Duodenal mucosa (tissue), 2 donors: ENCODE data around the gene OOSP2.
"Not testable (repeated sequence)": the region's sequence is repeated elsewhere in the genome, so short reads cannot be mapped to it uniquely, and the experiment has no call there.

Source experiments
- H3K27ac ChIP-seq: one replicate; pipeline ENCODE4 v1.7.0; 2013; ENCODE audit warnings: low read depth, low read length
- H3K27me3 ChIP-seq, 2 donors: one replicate each; pipeline ENCODE4 v1.7.0; 2013; ENCODE audit warnings: low read length in 2 of 2, control low read depth in 1 of 2; ENCODE audit not compliant: insufficient read depth in 2 of 2, control insufficient read depth in 1 of 2
- H3K36me3 ChIP-seq, 2 donors: one replicate each; pipeline ENCODE4 v1.7.0; 2013; ENCODE audit warnings: low read length in 2 of 2, control low read depth in 1 of 2; ENCODE audit not compliant: insufficient read depth in 2 of 2, control insufficient read depth in 1 of 2
- H3K4me1 ChIP-seq, 2 donors: one replicate each; pipeline ENCODE4 v1.7.0; 2013; ENCODE audit warnings: low read length in 2 of 2, control low read depth in 1 of 2; ENCODE audit not compliant: insufficient read depth in 2 of 2, control insufficient read depth in 1 of 2
- H3K4me3 ChIP-seq, 2 donors: one replicate each; pipeline ENCODE4 v1.7.0; 2013; ENCODE audit warnings: low read length in 2 of 2, low read depth in 1 of 2
- H3K9ac ChIP-seq, 2 donors: one replicate each; pipeline ENCODE4 v1.7.0; 2013; ENCODE audit warnings: low read length in 2 of 2, low read depth in 1 of 2
- H3K9me3 ChIP-seq, 2 donors: one replicate each; pipeline ENCODE4 v1.7.0; 2013; ENCODE audit warnings: low read length in 2 of 2, control low read depth in 1 of 2; ENCODE audit not compliant: control insufficient read depth in 1 of 2

OOSP2 gene

GRCh38 chr11:60040109-60040508 is at the start of gene OOSP2:
Gene OOSP2, plus strand, starts transcription at chr11:60040409. Its CDS starts 51 bp downstream, at chr11:60040460.
- Histone ChIP-seq H3K4me1 (no peaks in the 10 kb centered on the region), H3K27me3 (no peaks in the 10 kb centered on the region), H3K36me3 (no peaks in the 10 kb centered on the region), H3K4me3 (no peak within 1 kb of the TSS), H3K9me3 (no peaks in the 10 kb centered on the region), H3K9ac (no peak within 1 kb of the TSS), H3K27ac (no peak within 1 kb of the TSS)

GRCh38 chr11:59990421-59990820 is 49.8 kb upstream of the OOSP2 start:
- Histone ChIP-seq H3K4me1 (no peaks in the 10 kb centered on the region), H3K27me3 (no peaks in the 10 kb centered on the region), H3K36me3 (no peaks in the 10 kb centered on the region), H3K27ac (no peak overlapping the region), H3K9me3 (no peaks in the 10 kb centered on the region), H3K9ac (no peak overlapping the region), H3K4me3 (no peak overlapping the region)

- Histone ChIP-seq H3K4me3 (no peak overlapping the region), H3K9me3 (no peaks in the 10 kb centered on the region), H3K27me3 (no peaks in the 10 kb centered on the region), H3K36me3 (no peaks in the 10 kb centered on the region), H3K27ac (no peak overlapping the region), H3K4me1 (no peaks in the 10 kb centered on the region), H3K9ac (no peak overlapping the region)
Observed at GRCh38 chr11:59992425-59992824, 47.8 kb upstream of the OOSP2 start.

- Histone ChIP-seq H3K4me1 (no peaks in the 10 kb centered on the region), H3K9ac (no peak overlapping the region), H3K27me3 (no peaks in the 10 kb centered on the region), H3K27ac (no peak overlapping the region), H3K36me3 (no peaks in the 10 kb centered on the region), H3K9me3 (no peaks in the 10 kb centered on the region), H3K4me3 (no peak overlapping the region)
Observed at GRCh38 chr11:59997800-59998199, 42.4 kb upstream of the OOSP2 start.

- H3K4me3 ChIP-seq: no peak overlapping the region
- no peaks in the 10 kb centered on the region for H3K27me3 ChIP-seq
- no peaks in the 10 kb centered on the region for H3K36me3 ChIP-seq
- no peaks in the 10 kb centered on the region for H3K9me3 ChIP-seq
- no peak overlapping the region for H3K9ac ChIP-seq
- no peaks in the 10 kb centered on the region for H3K4me1 ChIP-seq
- H3K27ac ChIP-seq: no peak overlapping the region
Observed at GRCh38 chr11:59999691-60000090, 40.5 kb upstream of the OOSP2 start.

GRCh38 chr11:60003729-60004128 is 36.5 kb upstream of the OOSP2 start:
- no peaks in the 10 kb centered on the region for H3K9me3 ChIP-seq
- H3K36me3 ChIP-seq: no peaks in the 10 kb centered on the region
- no peaks in the 10 kb centered on the region for H3K4me1 ChIP-seq
- H3K4me3 ChIP-seq: no peak overlapping the region
- H3K27ac ChIP-seq: no peak overlapping the region
- H3K27me3 ChIP-seq: no peaks in the 10 kb centered on the region
- no peak overlapping the region for H3K9ac ChIP-seq

GRCh38 chr11:60005360-60005759 is 34.8 kb upstream of the OOSP2 start:
- no peaks in the 10 kb centered on the region for H3K9me3 ChIP-seq
- H3K9ac ChIP-seq: no peak overlapping the region
- no peaks in the 10 kb centered on the region for H3K36me3 ChIP-seq
- H3K27ac ChIP-seq: no peak overlapping the region
- no peak overlapping the region for H3K4me3 ChIP-seq
- no peaks in the 10 kb centered on the region for H3K4me1 ChIP-seq
- H3K27me3 ChIP-seq: no peaks in the 10 kb centered on the region

GRCh38 chr11:60016881-60017280 is 23.3 kb upstream of the OOSP2 start, which contains the start of gene OOSP4B:
Gene OOSP4B, plus strand, starts transcription at chr11:60017181.
- Histone ChIP-seq H3K27ac (no peak within 1 kb of the TSS), H3K27me3 (no peaks in the 10 kb centered on the region), H3K9ac (no peak within 1 kb of the TSS), H3K36me3 (no peaks in the 10 kb centered on the region), H3K4me1 (no peaks in the 10 kb centered on the region), H3K9me3 (no peaks in the 10 kb centered on the region), H3K4me3 (no peak within 1 kb of the TSS)

GRCh38 chr11:60018058-60018457 is 22.2 kb upstream of the OOSP2 start:
- Histone ChIP-seq H3K9ac (no peak overlapping the region), H3K27ac (no peak overlapping the region), H3K4me3 (no peak overlapping the region), H3K4me1 (no peaks in the 10 kb centered on the region), H3K36me3 (no peaks in the 10 kb centered on the region), H3K27me3 (no peaks in the 10 kb centered on the region), H3K9me3 (no peaks in the 10 kb centered on the region)

- not testable (repeated sequence) for H3K36me3 ChIP-seq, H3K4me3 ChIP-seq, H3K4me1 ChIP-seq, H3K27me3 ChIP-seq, H3K9me3 ChIP-seq, H3K27ac ChIP-seq, H3K9ac ChIP-seq
Observed at GRCh38 chr11:60020376-60020775, 19.8 kb upstream of the OOSP2 start.

- H3K9me3 ChIP-seq: no peaks in the 10 kb centered on the region
- no peak overlapping the region for H3K9ac ChIP-seq
- no peaks in the 10 kb centered on the region for H3K36me3 ChIP-seq
- no peaks in the 10 kb centered on the region for H3K4me1 ChIP-seq
- H3K27me3 ChIP-seq: no peaks in the 10 kb centered on the region
- no peak overlapping the region for H3K4me3 ChIP-seq
- no peak overlapping the region for H3K27ac ChIP-seq
Observed at GRCh38 chr11:60029015-60029632, 11.1 kb upstream of the OOSP2 start.
